AG10803 (cell line): ENCODE results near the gene ATF6B.
"Not testable (repeated sequence)": the region's sequence is repeated elsewhere in the genome, so short reads cannot be mapped to it uniquely, and the experiment has no call there.

Experiments used
- DNase-seq: peaks from one replicate; pipeline ENCODE4 v3.0.0; 2010; ENCODE audit warnings: low read depth
- H3K4me3 ChIP-seq: 2 replicates; pipeline ENCODE4 v1.5.1; 2011; ENCODE audit warnings: mild to moderate bottlenecking, low read length, control low read depth
- CTCF ChIP-seq: conservative IDR thresholded peaks from 2 replicates; pipeline ENCODE4 v1.5.1; 2011; ENCODE audit warnings: mild to moderate bottlenecking, low read length, control low read depth, inconsistent platforms

ATF6B gene

GRCh38 chr6:32149932-32150870, 22.2 kb upstream of the ATF6B start:
- TF ChIP-seq CTCF, result no peak
- H3K4me3 ChIP-seq, result no peak overlapping the region

GRCh38 chr6:32149092-32149755, 21.2 kb upstream of the ATF6B start:
- no peak for TF ChIP-seq CTCF
- H3K4me3 ChIP-seq, result no peak overlapping the region

More at GRCh38 chr6:32149932-32150870, 22.2 kb upstream of the ATF6B start:
- DNase-seq, result no peak

GRCh38 chr6:32148289-32149091, 20.4 kb upstream of the ATF6B start:
- DNase-seq, result no peak
- TF ChIP-seq CTCF, result no peak
- H3K4me3 ChIP-seq, result no peak overlapping the region

More at GRCh38 chr6:32149092-32149755, 21.2 kb upstream of the ATF6B start:
- no peak for DNase-seq

GRCh38 chr6:32147401-32148132, 19.5 kb upstream of the ATF6B start:
- H3K4me3 ChIP-seq, result no peak overlapping the region
- TF ChIP-seq CTCF, result no peak
- DNase-seq, result no peak

GRCh38 chr6:32146687-32147086, 18.6 kb upstream of the ATF6B start:
- no peak for TF ChIP-seq CTCF
- H3K4me3 ChIP-seq, result no peak overlapping the region
- DNase-seq, result no peak

- TF ChIP-seq CTCF, result no peak
- DNase-seq, result no peak
- H3K4me3 ChIP-seq, result no peak overlapping the region
These were observed 18.2 kb upstream of the ATF6B start for GRCh38 chr6:32146287-32146686.

- DNase-seq, result not testable (repeated sequence)
These were observed 16.2 kb upstream of the ATF6B start for GRCh38 chr6:32144238-32144637.

More at GRCh38 chr6:32144238-32144637, 16.2 kb upstream of the ATF6B start:
- H3K4me3 ChIP-seq, result not testable (repeated sequence)
